Ishikawa (cell line): Measurements from ENCODE around the gene MTG2.

Experiments
- CEBPB ChIP-seq: IDR thresholded peaks from 2 replicates; pipeline ENCODE4 v1.6.1; 2012
- CREB1 ChIP-seq: IDR thresholded peaks from 2 replicates; pipeline ENCODE4 v1.6.1; 2012; ENCODE audit warnings: low read depth
- EGR1 ChIP-seq: IDR thresholded peaks from 2 replicates; pipeline ENCODE4 v1.6.1; 2012
- EP300 ChIP-seq: IDR thresholded peaks from 2 replicates; pipeline ENCODE4 v1.6.1; 2012; ENCODE audit warnings: borderline replicate concordance
- FOXM1 ChIP-seq: IDR thresholded peaks from 2 replicates; pipeline ENCODE4 v1.6.1; 2012; ENCODE audit warnings: low read depth, borderline replicate concordance
- MAX ChIP-seq: IDR thresholded peaks from 2 replicates; pipeline ENCODE4 v1.6.1; 2012
- NFIC ChIP-seq: IDR thresholded peaks from 2 replicates; pipeline ENCODE4 v1.6.1; 2012
- RAD21 ChIP-seq: IDR thresholded peaks from 2 replicates; pipeline ENCODE4 v1.6.1; 2012; ENCODE audit warnings: low read depth
- REST ChIP-seq: IDR thresholded peaks from 2 replicates; pipeline ENCODE4 v1.6.1; 2012; ENCODE audit warnings: low read depth, mild to moderate bottlenecking
- TAF1 ChIP-seq: IDR thresholded peaks from 2 replicates; pipeline ENCODE4 v1.6.1; 2012; ENCODE audit warnings: low read depth, mild to moderate bottlenecking
- TCF12 ChIP-seq: IDR thresholded peaks from 2 replicates; pipeline ENCODE4 v1.6.1; 2012; ENCODE audit warnings: low read depth
- TEAD4 ChIP-seq: IDR thresholded peaks from 2 replicates; pipeline ENCODE4 v1.6.1; 2012
- USF1 ChIP-seq: IDR thresholded peaks from 2 replicates; pipeline ENCODE4 v1.6.1; 2012
- YY1 ChIP-seq: IDR thresholded peaks from 2 replicates; pipeline ENCODE4 v1.6.1; 2012; ENCODE audit warnings: low read depth
- ZBTB7A ChIP-seq: IDR thresholded peaks from 2 replicates; pipeline ENCODE4 v1.6.1; 2012; ENCODE audit warnings: low read depth

MTG2 gene

GRCh38 chr20:62174021-62174804 is 8.6 kb upstream of the MTG2 start:
- TF ChIP-seq MAX (no peak), EGR1 (no peak)

GRCh38 chr20:62174870-62175624 is 7.8 kb upstream of the MTG2 start:
- TF ChIP-seq USF1 (no peak), TAF1 (no peak), CREB1 (no peak), MAX (no peak), REST (no peak), TEAD4 (no peak), FOXM1 (no peak), YY1 (no peak), CEBPB (no peak), NFIC (no peak), EGR1 (no peak), ZBTB7A (no peak), TCF12 (no peak), EP300 (no peak), RAD21 (no peak)

GRCh38 chr20:62175711-62176110 is 7.1 kb upstream of the MTG2 start:
- TF ChIP-seq ZBTB7A, result no peak
- no peak for TF ChIP-seq TCF12
- no peak for TF ChIP-seq REST
- no peak for TF ChIP-seq MAX
- no peak for TF ChIP-seq TEAD4
- TF ChIP-seq CEBPB, result no peak
- no peak for TF ChIP-seq EGR1

- TF ChIP-seq EGR1 (no peak), REST (no peak), YY1 (no peak), TAF1 (no peak), RAD21 (no peak), NFIC (no peak), MAX (no peak), TEAD4 (no peak), TCF12 (no peak), CEBPB (no peak), CREB1 (no peak), EP300 (no peak), ZBTB7A (no peak), FOXM1 (no peak), USF1 (no peak)
Observed at GRCh38 chr20:62176866-62177265, 6.0 kb upstream of the MTG2 start.
